GM23338 (cell line): Measurements from ENCODE around the gene CDH23. TPM values are rescaled to one million over a fixed set of nuclear protein-coding genes. Genes with fewer than 3 reads are reported as not detected.

Source experiments
- ATAC-seq: fragments of 200-7000 bp; cut with Tn5 transposase; 3 replicates; pipeline ENCODE4 v1.9.1; 2020
- DNase-seq: peaks from one replicate; pipeline ENCODE4 v3.0.0-alpha.2; 2015; ENCODE audit warnings: low spot score
- H2AFZ ChIP-seq: fragments of 200-600 bp; sonication (generic); 2 replicates; pipeline ENCODE4 v1.8.0; 2016; ENCODE audit warnings: antibody characterized with exemption, mild to moderate bottlenecking, moderate library complexity
- H3F3A ChIP-seq: fragments of 200-600 bp; sonication (generic); replicated peaks from 2 replicates; pipeline ENCODE4 v1.8.0; 2017; ENCODE audit warnings: antibody characterized with exemption, mixed run types, low read depth
- H3K27ac ChIP-seq: fragments of 200-600 bp; sonication (generic); 2 replicates; pipeline ENCODE4 v1.6.1; 2016; ENCODE audit warnings: low read depth
- H3K27me3 ChIP-seq: fragments of 200-600 bp; sonication (generic); 2 replicates; pipeline ENCODE4 v1.8.0; 2016; ENCODE audit warnings: mild to moderate bottlenecking, mixed run types, moderate library complexity; ENCODE audit not compliant: insufficient read depth
- H3K36me3 ChIP-seq: fragments of 200-600 bp; sonication (generic); 2 replicates; pipeline ENCODE4 v1.8.0; 2016; ENCODE audit warnings: mild to moderate bottlenecking; ENCODE audit not compliant: insufficient read depth
- H3K4me1 ChIP-seq: fragments of 200-600 bp; sonication (generic); 2 replicates; pipeline ENCODE4 v1.8.0; 2016; ENCODE audit warnings: mild to moderate bottlenecking, moderate library complexity; ENCODE audit not compliant: insufficient read depth
- H3K4me2 ChIP-seq: fragments of 200-600 bp; sonication (generic); 2 replicates; pipeline ENCODE4 v1.7.1; 2017; ENCODE audit warnings: mixed run types
- H3K4me3 ChIP-seq: fragments of 200-600 bp; sonication (generic); 2 replicates; pipeline ENCODE4 v1.6.1; 2016; ENCODE audit warnings: mixed run types
- H3K79me2 ChIP-seq: fragments of 200-600 bp; sonication (generic); replicated peaks from 2 replicates; pipeline ENCODE4 v1.8.0; 2017; ENCODE audit warnings: mild to moderate bottlenecking; ENCODE audit not compliant: insufficient read depth
- H3K9me2 ChIP-seq: fragments of 200-600 bp; sonication (generic); 2 replicates; pipeline ENCODE4 v1.8.0; 2017; ENCODE audit not compliant: insufficient read depth
- H4K20me1 ChIP-seq: fragments of 200-600 bp; sonication (generic); replicated peaks from 2 replicates; pipeline ENCODE4 v1.8.0; 2017; ENCODE audit warnings: mild to moderate bottlenecking; ENCODE audit not compliant: insufficient read depth
- H3K27ac Mint-ChIP-seq: 2 replicates; pipeline ENCODE4 v1.8.0; 2020; ENCODE audit warnings: inconsistent platforms, mild to moderate bottlenecking, moderate library complexity, mixed read lengths
- H3K27me3 Mint-ChIP-seq: 3 replicates; pipeline ENCODE4 v1.8.0; 2022; ENCODE audit warnings: low read depth, mild to moderate bottlenecking, moderate library complexity, mixed read lengths, inconsistent platforms; ENCODE audit not compliant: insufficient read depth, poor library complexity
- H3K36me3 Mint-ChIP-seq: 3 replicates; pipeline ENCODE4 v1.8.0; 2021; ENCODE audit warnings: low read depth, mild to moderate bottlenecking, inconsistent platforms, moderate library complexity, mixed read lengths
- H3K4me1 Mint-ChIP-seq: 3 replicates; pipeline ENCODE4 v1.8.0; 2020; ENCODE audit warnings: mild to moderate bottlenecking, inconsistent platforms, mixed read lengths
- H3K4me3 Mint-ChIP-seq: 3 replicates; pipeline ENCODE4 v1.8.0; 2021; ENCODE audit warnings: moderate library complexity, mild to moderate bottlenecking, inconsistent platforms, mixed read lengths
- H3K9me3 Mint-ChIP-seq: 3 replicates; pipeline ENCODE4 v1.8.0; 2020; ENCODE audit warnings: moderate library complexity, mild to moderate bottlenecking, inconsistent platforms, mixed read lengths
- CREB1 ChIP-seq: fragments of 250-450 bp; sonication (Bioruptor Pico); IDR thresholded peaks from 2 replicates; pipeline ENCODE4 v1.5.0; 2020; ENCODE audit warnings: low read depth, mild to moderate bottlenecking, moderate library complexity
- EZH2phosphoT487 ChIP-seq: fragments of 200-600 bp; sonication (generic); IDR thresholded peaks from one replicate; pipeline ENCODE4 v1.8.1; 2018; ENCODE audit warnings: antibody characterized with exemption; ENCODE audit not compliant: unreplicated experiment
- NANOG ChIP-seq: IDR thresholded peaks from 2 replicates; pipeline ENCODE4 v1.6.1; 2016; ENCODE audit warnings: antibody characterized with exemption, borderline replicate concordance
- POLR2AphosphoS5 ChIP-seq: IDR thresholded peaks from 2 replicates; pipeline ENCODE4 v1.6.1; 2016; ENCODE audit warnings: antibody characterized with exemption, low read depth
- STAT1 ChIP-seq: IDR thresholded peaks from one replicate; pipeline ENCODE4 v1.6.1; 2016; ENCODE audit warnings: antibody characterized with exemption; ENCODE audit not compliant: unreplicated experiment
- ZNF114 ChIP-seq: fragments of 250-450 bp; sonication (Bioruptor Pico); IDR thresholded peaks from 2 replicates; pipeline ENCODE4 v1.5.0; 2020; ENCODE audit warnings: mild to moderate bottlenecking, moderate library complexity
- ZNF331 ChIP-seq: fragments of 250-450 bp; sonication (Bioruptor Pico); IDR thresholded peaks from 2 replicates; pipeline ENCODE4 v1.5.0; 2020; ENCODE audit warnings: low read depth, mild to moderate bottlenecking, moderate library complexity
- polyA plus RNA-seq: library from polyadenylated mRNA; unstranded; fragments of >200 nt; fragmentation: Nextera tagmentation; extraction: Ambion mirVana; gene quantifications from 2 replicates; pipeline ENCODE4 v1.2.1, GENCODE V29; 2016
- total RNA-seq: library from RNA; depleted of rRNA; stranded (reverse); fragments of >200 nt; shearing (Covaris generic); gene quantifications from 2 replicates; pipeline ENCODE4 v1.2.3, GENCODE V29; 2014
- TF ChIP-seq, protein P1 (sequence below), 2 experiments: fragments of 200-600 bp in 1 of 2; sonication (generic) in 1 of 2; conservative IDR thresholded peaks; 2 replicates each; pipeline versions ENCODE4 v1.5.1 to v1.6.1; 2016 to 2017; ENCODE audit warnings: antibody characterized with exemption in 2 of 2, low read depth in 2 of 2, mild to moderate bottlenecking in 2 of 2, moderate library complexity in 1 of 2
- TF ChIP-seq, protein P2 (sequence below): fragments of 250-450 bp; sonication (Bioruptor Pico); IDR thresholded peaks from 2 replicates; pipeline ENCODE4 v1.5.0; 2020; ENCODE audit warnings: mild to moderate bottlenecking, moderate library complexity
- TF ChIP-seq, protein P3 (sequence below): IDR thresholded peaks from 2 replicates; pipeline ENCODE4 v1.6.1; 2016; ENCODE audit warnings: antibody characterized with exemption

The CDH23 gene
- total and polyA plus RNA-seq, 2 experiments from 2014 or later = 0.95 to 4.3 TPM

DNA sequence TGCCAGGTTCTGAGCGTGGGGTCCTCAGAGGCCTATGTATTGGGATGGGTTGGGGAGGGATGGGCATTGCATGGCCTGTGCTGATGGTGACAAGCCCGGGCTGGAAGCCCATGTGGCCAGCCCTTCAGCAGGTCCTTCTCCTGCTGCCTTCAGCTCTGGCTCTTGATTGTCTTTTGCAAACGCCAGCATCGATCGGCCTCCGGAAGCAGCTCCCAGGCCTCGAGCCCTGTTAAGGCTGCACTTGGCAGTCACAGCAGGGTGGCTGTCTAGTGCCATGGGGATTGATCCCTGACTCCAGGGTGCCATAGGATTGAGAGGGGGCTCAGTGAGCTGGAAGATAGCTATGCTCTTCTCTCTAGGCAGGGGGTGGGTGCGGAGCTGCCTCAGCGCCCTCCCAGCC, 51.4 kb downstream of the CDH23 start (continued):
- TF ChIP-seq, protein P1, sequence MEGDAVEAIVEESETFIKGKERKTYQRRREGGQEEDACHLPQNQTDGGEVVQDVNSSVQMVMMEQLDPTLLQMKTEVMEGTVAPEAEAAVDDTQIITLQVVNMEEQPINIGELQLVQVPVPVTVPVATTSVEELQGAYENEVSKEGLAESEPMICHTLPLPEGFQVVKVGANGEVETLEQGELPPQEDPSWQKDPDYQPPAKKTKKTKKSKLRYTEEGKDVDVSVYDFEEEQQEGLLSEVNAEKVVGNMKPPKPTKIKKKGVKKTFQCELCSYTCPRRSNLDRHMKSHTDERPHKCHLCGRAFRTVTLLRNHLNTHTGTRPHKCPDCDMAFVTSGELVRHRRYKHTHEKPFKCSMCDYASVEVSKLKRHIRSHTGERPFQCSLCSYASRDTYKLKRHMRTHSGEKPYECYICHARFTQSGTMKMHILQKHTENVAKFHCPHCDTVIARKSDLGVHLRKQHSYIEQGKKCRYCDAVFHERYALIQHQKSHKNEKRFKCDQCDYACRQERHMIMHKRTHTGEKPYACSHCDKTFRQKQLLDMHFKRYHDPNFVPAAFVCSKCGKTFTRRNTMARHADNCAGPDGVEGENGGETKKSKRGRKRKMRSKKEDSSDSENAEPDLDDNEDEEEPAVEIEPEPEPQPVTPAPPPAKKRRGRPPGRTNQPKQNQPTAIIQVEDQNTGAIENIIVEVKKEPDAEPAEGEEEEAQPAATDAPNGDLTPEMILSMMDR (conservative IDR thresholded peaks at IDR 0.05; ENCODE audit: low read depth in 2 of 2) = no peak
- TF ChIP-seq CREB1 (CRISPR knock-in tag) = no peak
- TF ChIP-seq ZNF331 (CRISPR knock-in tag) = no peak
- no peak for TF ChIP-seq ZNF114 (CRISPR knock-in tag)
- TF ChIP-seq POLR2AphosphoS5 = no peak

DNA sequence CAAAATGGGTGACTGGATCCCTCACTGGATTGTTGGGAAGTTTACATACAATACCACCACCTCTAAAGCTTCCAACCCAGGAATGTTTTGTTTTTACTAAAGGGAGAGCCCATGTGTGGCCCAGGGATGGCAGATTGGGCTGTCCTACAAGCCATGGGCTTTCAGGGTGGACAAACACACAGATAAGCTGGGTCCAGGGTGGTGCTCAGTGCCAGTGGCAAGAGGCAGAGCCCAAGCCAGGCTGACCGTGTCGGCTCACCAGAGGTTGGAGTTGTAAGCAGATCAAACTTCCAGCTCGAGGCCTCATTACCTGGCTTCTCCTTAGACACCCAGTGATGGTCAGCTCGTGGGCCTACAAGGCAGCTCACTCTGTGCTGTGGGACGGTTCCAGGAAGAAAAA, 52.3 kb downstream of the CDH23 start:
- no peaks in the 10 kb centered on the region for H3K36me3 ChIP-seq
- no peaks in the 10 kb centered on the region for H3K36me3 Mint-ChIP-seq
- no peak overlapping the region for H3K4me3 ChIP-seq
- ATAC-seq = no peak
- H3K79me2 ChIP-seq = no peaks in the 10 kb centered on the region
- no peak for DNase-seq
- peaks cover 2% of the 10 kb centered on the region for H3K27me3 Mint-ChIP-seq
- H3K4me2 ChIP-seq = no peak overlapping the region
- no peaks in the 10 kb centered on the region for H3K9me3 Mint-ChIP-seq
- H3K27ac Mint-ChIP-seq = no peak overlapping the region
- no peaks in the 10 kb centered on the region for H3K27me3 ChIP-seq
- no peaks in the 10 kb centered on the region for H3F3A ChIP-seq
- peaks cover 2% of the 10 kb centered on the region for H3K4me1 Mint-ChIP-seq
- peaks cover 1% of the 10 kb centered on the region; the same call in 1 of the 2 replicates for H3K4me1 ChIP-seq
- H3K4me3 Mint-ChIP-seq = no peak overlapping the region
- H3K9me2 ChIP-seq = no peaks in the 10 kb centered on the region
- H3K27ac ChIP-seq = no peak overlapping the region
- H4K20me1 ChIP-seq = no peaks in the 10 kb centered on the region
- no peak overlapping the region for H2AFZ ChIP-seq
- TF ChIP-seq ZNF331 (CRISPR knock-in tag) = no peak
- TF ChIP-seq, protein P2, sequence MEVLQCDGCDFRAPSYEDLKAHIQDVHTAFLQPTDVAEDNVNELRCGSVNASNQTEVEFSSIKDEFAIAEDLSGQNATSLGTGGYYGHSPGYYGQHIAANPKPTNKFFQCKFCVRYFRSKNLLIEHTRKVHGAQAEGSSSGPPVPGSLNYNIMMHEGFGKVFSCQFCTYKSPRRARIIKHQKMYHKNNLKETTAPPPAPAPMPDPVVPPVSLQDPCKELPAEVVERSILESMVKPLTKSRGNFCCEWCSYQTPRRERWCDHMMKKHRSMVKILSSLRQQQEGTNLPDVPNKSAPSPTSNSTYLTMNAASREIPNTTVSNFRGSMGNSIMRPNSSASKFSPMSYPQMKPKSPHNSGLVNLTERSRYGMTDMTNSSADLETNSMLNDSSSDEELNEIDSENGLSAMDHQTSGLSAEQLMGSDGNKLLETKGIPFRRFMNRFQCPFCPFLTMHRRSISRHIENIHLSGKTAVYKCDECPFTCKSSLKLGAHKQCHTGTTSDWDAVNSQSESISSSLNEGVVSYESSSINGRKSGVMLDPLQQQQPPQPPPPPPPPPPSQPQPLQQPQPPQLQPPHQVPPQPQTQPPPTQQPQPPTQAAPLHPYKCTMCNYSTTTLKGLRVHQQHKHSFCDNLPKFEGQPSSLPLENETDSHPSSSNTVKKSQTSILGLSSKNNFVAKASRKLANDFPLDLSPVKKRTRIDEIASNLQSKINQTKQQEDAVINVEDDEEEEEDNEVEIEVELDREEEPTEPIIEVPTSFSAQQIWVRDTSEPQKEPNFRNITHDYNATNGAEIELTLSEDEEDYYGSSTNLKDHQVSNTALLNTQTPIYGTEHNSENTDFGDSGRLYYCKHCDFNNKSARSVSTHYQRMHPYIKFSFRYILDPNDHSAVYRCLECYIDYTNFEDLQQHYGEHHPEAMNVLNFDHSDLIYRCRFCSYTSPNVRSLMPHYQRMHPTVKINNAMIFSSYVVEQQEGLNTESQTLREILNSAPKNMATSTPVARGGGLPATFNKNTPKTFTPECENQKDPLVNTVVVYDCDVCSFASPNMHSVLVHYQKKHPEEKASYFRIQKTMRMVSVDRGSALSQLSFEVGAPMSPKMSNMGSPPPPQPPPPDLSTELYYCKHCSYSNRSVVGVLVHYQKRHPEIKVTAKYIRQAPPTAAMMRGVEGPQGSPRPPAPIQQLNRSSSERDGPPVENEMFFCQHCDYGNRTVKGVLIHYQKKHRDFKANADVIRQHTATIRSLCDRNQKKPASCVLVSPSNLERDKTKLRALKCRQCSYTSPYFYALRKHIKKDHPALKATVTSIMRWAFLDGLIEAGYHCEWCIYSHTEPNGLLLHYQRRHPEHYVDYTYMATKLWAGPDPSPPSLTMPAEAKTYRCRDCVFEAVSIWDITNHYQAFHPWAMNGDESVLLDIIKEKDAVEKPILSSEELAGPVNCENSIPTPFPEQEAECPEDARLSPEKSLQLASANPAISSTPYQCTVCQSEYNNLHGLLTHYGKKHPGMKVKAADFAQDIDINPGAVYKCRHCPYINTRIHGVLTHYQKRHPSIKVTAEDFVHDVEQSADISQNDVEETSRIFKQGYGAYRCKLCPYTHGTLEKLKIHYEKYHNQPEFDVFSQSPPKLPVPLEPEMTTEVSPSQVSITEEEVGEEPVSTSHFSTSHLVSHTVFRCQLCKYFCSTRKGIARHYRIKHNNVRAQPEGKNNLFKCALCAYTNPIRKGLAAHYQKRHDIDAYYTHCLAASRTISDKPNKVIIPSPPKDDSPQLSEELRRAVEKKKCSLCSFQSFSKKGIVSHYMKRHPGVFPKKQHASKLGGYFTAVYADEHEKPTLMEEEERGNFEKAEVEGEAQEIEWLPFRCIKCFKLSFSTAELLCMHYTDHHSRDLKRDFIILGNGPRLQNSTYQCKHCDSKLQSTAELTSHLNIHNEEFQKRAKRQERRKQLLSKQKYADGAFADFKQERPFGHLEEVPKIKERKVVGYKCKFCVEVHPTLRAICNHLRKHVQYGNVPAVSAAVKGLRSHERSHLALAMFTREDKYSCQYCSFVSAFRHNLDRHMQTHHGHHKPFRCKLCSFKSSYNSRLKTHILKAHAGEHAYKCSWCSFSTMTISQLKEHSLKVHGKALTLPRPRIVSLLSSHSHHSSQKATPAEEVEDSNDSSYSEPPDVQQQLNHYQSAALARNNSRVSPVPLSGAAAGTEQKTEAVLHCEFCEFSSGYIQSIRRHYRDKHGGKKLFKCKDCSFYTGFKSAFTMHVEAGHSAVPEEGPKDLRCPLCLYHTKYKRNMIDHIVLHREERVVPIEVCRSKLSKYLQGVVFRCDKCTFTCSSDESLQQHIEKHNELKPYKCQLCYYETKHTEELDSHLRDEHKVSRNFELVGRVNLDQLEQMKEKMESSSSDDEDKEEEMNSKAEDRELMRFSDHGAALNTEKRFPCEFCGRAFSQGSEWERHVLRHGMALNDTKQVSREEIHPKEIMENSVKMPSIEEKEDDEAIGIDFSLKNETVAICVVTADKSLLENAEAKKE (CRISPR knock-in tag) = no peak
- TF ChIP-seq STAT1 = no peak
- TF ChIP-seq, protein P1 (conservative IDR thresholded peaks at IDR 0.05; ENCODE audit: low read depth in 2 of 2) = no peak
- no peak for TF ChIP-seq NANOG
- TF ChIP-seq, protein P3, sequence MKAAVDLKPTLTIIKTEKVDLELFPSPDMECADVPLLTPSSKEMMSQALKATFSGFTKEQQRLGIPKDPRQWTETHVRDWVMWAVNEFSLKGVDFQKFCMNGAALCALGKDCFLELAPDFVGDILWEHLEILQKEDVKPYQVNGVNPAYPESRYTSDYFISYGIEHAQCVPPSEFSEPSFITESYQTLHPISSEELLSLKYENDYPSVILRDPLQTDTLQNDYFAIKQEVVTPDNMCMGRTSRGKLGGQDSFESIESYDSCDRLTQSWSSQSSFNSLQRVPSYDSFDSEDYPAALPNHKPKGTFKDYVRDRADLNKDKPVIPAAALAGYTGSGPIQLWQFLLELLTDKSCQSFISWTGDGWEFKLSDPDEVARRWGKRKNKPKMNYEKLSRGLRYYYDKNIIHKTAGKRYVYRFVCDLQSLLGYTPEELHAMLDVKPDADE = no peak
- TF ChIP-seq EZH2phosphoT487 = no peak
- no peak for TF ChIP-seq CREB1 (CRISPR knock-in tag)
- no peak for TF ChIP-seq ZNF114 (CRISPR knock-in tag)
